ENCODE measurements around the gene GRIK1.
"Not testable (repeated sequence)": the region's sequence is repeated elsewhere in the genome, so short reads cannot be mapped to it uniquely, and the experiment has no call there.

The GRIK1 gene

DNA sequence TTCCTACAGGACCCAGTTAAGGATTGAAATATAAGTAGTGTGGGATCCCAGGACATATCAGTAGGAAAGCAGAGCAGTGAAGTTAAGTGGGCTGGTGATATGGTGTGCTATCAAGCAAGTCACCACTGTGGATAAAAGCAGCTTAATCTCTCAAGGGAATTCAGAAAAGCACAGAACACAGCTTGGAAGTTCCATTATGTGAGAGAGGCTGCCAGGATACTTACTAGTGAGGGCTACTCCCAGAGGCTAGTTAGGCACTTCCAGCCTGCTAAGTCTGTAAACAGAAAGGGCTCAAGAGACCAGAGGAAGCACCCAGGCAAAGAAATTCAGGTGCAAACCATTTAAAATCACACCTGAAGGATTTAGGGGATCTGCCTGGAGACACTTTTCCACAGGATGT, 18.8 kb upstream of the GRIK1 start:
- H3K27ac ChIP-seq, result no peak overlapping the region
- TF ChIP-seq, protein P1, sequence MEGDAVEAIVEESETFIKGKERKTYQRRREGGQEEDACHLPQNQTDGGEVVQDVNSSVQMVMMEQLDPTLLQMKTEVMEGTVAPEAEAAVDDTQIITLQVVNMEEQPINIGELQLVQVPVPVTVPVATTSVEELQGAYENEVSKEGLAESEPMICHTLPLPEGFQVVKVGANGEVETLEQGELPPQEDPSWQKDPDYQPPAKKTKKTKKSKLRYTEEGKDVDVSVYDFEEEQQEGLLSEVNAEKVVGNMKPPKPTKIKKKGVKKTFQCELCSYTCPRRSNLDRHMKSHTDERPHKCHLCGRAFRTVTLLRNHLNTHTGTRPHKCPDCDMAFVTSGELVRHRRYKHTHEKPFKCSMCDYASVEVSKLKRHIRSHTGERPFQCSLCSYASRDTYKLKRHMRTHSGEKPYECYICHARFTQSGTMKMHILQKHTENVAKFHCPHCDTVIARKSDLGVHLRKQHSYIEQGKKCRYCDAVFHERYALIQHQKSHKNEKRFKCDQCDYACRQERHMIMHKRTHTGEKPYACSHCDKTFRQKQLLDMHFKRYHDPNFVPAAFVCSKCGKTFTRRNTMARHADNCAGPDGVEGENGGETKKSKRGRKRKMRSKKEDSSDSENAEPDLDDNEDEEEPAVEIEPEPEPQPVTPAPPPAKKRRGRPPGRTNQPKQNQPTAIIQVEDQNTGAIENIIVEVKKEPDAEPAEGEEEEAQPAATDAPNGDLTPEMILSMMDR (conservative IDR thresholded peaks at IDR 0.05), result no peak

DNA sequence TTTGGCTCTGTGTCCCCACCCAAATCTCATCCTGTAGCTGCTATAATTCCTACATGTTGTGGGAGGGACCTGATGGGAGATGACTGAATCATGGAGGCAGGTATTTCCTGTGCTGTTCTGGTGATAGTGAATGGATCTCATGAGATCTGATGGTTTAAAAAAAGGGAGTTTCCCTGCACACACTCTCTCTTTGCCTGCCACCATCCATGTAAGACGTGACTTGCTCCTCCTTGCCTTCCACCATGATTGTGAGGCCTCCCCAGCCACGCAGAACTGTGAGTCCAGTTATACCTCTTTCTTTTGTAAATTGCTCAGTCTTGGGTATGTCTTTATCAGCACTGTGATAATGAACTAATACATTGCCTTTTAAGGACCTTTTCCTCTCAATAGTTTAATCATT, 18.2 kb upstream of the GRIK1 start:
- not testable (repeated sequence) for H3K27ac ChIP-seq

- H3K27ac ChIP-seq, result no peak overlapping the region
- TF ChIP-seq, protein P1 (conservative IDR thresholded peaks at IDR 0.05), result no peak
Observed at GRCh38 chr21:29953690-29954089, 13.9 kb upstream of the GRIK1 start.

DNA sequence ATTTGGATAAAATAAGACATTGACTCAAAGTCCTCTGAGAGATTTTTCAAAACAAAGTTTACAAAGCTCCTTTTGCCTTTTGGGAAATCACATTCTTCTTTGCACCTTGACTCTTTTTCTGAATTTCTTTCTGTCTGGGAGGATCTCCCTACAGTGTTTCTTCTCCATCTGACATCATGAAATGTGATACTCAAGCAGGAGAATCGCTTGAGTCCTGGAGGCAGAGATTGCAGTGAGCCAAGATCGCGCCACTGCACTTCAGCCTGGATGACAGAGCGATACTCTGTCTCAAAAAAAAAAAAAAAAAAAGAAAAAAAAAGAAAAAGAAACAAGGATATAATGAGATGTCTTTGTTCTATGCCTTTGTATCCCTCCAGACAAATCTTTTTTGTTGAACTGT, 13.3 kb upstream of the GRIK1 start:
- TF ChIP-seq, protein P1 (conservative IDR thresholded peaks at IDR 0.05), result no peak

DNA sequence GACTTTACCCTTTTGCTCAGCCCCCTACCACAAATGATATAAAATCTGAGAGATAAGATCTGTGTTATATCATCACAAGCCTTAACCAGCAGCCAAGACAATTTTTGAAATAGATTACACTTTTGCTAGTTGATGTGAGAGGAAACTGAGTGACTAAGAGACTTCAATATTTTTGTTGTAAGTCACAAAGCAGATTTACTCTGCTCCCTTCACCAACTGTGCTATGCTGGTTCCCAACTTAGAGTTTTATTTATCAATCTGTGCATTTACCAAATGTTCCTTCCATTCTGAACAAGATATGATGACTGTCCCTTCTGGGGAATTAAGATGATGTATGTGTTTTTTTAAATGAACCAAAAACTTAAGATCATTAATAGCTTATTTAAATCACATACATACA, 12.1 kb upstream of the GRIK1 start:
- TF ChIP-seq, protein P1 (conservative IDR thresholded peaks at IDR 0.05), result no peak
- H3K27ac ChIP-seq, result peak overlapping the region; percentile 44

More for the DNA sequence above, 13.3 kb upstream of the GRIK1 start:
- H3K27ac ChIP-seq, result no peak overlapping the region

GRCh38 chr21:29949991-29950390, 10.2 kb upstream of the GRIK1 start:
- no peak overlapping the region for H3K27ac ChIP-seq
- TF ChIP-seq, protein P1 (conservative IDR thresholded peaks at IDR 0.05), result no peak

DNA sequence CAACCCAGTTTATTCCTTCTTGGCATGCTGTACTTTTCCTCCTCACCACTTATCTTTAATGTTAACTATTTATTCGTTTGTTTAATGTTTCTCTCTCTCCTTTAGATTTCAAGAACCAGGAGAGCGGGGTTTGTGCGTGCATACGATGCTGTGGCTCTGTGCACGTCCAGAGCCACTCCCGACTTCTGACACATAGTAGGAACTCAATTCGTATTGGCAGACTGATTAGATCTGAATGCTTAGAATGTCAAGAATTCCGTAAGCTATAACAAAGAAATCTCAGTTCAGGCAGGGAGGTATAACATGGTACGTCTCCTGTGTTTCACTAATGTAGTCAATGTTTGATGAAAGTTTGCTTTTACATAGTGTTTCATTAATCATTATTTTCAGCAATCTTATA, 7.3 kb upstream of the GRIK1 start:
- no peak overlapping the region for H3K27ac ChIP-seq
- TF ChIP-seq, protein P1 (conservative IDR thresholded peaks at IDR 0.05), result no peak

DNA sequence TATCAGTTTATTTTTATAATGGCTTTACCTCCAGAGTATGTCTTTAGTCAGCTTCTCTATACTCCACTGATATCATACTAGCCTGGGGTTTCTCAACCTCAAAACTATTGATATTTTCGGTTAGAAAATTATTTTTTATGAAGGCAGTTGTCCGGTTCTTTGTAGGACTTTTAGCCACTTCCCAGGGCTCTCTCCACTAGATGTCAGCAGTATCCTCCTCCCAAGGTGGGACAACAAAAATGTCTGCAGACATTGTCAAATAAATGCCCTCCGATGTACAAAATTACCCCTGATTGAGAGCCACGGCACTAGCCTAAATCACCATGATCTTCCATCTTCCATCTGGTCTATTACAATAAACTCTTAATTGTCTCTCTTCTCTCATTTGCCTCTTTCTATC, 4.1 kb upstream of the GRIK1 start:
- TF ChIP-seq, protein P1 (conservative IDR thresholded peaks at IDR 0.05), result peak; percentile 94
- H3K27ac ChIP-seq, result no peak overlapping the region

Data from VCaP (cell line).